DND-41 (cell line): ENCODE measurements around the gene TCP10L.

Experiments
- EZH2 ChIP-seq: IDR thresholded peaks from 3 replicates; pipeline ENCODE4 v1.6.1; 2012; ENCODE audit warnings: borderline replicate concordance, low read depth, mild to moderate bottlenecking, moderate library complexity, low read length, inconsistent platforms; ENCODE audit not compliant: severe bottlenecking
- TF ChIP-seq, protein P1 (sequence below): IDR thresholded peaks from 2 replicates; pipeline ENCODE4 v1.5.1; 2012; ENCODE audit warnings: borderline replicate concordance, low read length, moderate library complexity, mild to moderate bottlenecking; ENCODE audit not compliant: poor library complexity, severe bottlenecking; ENCODE audit errors: extremely low read depth

DNA sequence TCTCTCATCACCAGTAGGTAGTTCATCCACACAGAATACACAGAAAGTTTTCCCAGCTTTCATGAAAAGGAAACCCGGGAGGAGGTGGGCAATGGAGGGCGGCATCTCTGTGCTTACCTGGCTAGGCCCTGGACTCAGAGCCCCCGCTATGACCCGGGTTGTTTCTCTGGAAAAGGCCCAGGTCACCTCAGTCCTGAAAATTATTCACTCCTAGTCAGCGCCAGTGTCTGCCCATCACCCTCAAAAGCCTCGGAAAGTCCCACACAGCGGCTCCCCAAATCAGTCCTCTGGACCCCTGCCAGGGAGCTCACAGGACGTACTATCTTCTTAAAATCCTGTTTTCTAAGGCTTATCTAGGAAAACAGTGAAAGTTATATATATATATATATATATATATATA is 51.2 kb downstream of the TCP10L start:
- TF ChIP-seq, protein P1, sequence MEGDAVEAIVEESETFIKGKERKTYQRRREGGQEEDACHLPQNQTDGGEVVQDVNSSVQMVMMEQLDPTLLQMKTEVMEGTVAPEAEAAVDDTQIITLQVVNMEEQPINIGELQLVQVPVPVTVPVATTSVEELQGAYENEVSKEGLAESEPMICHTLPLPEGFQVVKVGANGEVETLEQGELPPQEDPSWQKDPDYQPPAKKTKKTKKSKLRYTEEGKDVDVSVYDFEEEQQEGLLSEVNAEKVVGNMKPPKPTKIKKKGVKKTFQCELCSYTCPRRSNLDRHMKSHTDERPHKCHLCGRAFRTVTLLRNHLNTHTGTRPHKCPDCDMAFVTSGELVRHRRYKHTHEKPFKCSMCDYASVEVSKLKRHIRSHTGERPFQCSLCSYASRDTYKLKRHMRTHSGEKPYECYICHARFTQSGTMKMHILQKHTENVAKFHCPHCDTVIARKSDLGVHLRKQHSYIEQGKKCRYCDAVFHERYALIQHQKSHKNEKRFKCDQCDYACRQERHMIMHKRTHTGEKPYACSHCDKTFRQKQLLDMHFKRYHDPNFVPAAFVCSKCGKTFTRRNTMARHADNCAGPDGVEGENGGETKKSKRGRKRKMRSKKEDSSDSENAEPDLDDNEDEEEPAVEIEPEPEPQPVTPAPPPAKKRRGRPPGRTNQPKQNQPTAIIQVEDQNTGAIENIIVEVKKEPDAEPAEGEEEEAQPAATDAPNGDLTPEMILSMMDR, result no peak
- TF ChIP-seq EZH2, result no peak
